Right lobe of liver (tissue), 6 donors: ENCODE measurements around the gene GPI. TPM values are rescaled to one million over a fixed set of nuclear protein-coding genes. Genes with fewer than 3 reads are reported as not detected.
A peak's percentile ranks its signal among the peaks of the same experiment; 100 is the strongest.
"Not testable (repeated sequence)": the region's sequence is repeated elsewhere in the genome, so short reads cannot be mapped to it uniquely, and the experiment has no call there.

Experiments
- ATAC-seq, 4 donors: fragments of 200-7000 bp; cut with Tn5 transposase; one replicate each; pipeline ENCODE4 v1.9.1; 2020; ENCODE audit warnings: mild to moderate bottlenecking in 4 of 4, moderate library complexity in 4 of 4
- DNase-seq, 3 donors: peaks; one replicate each; pipeline ENCODE4 v3.0.0-alpha.2; 2020
- H3K27ac ChIP-seq, 3 donors: fragments of 200-600 bp; one replicate each; pipeline ENCODE4 v1.8.0; 2022
- H3K27me3 ChIP-seq, 2 donors: fragments of 200-600 bp; one replicate each; pipeline ENCODE4 v1.8.0; 2022
- H3K36me3 ChIP-seq, 4 donors: fragments of 200-600 bp; sonication (generic) in 1 of 4; one replicate each; pipeline versions ENCODE4 v1.5.1 to v1.8.0; 2017 to 2022; ENCODE audit warnings: control low read depth in 1 of 4
- H3K4me1 ChIP-seq, 4 donors: fragments of 200-600 bp; sonication (generic) in 1 of 4; one replicate each; pipeline versions ENCODE4 v1.5.1 to v1.8.0; 2017 to 2022; ENCODE audit warnings: control low read depth in 1 of 4
- H3K4me3 ChIP-seq, 3 donors: fragments of 200-600 bp; one replicate each; pipeline ENCODE4 v1.8.0; 2022
- H3K9me3 ChIP-seq, 4 donors: fragments of 200-600 bp; sonication (generic) in 1 of 4; one replicate each; pipeline versions ENCODE4 v1.5.1 to v1.8.0; 2017 to 2022; ENCODE audit warnings: control low read depth in 1 of 4
- POLR2A ChIP-seq: fragments of 450-650 bp; IDR thresholded peaks from one replicate; pipeline ENCODE4 v1.6.1; 2017; ENCODE audit warnings: antibody characterized with exemption, mild to moderate bottlenecking
- WGBS: methylation state at CpG from one replicate; pipeline ENCODE4 v1.1.6; 2018; ENCODE audit warnings: low coverage, low lambda C conversion rate; ENCODE audit not compliant: insufficient coverage; ENCODE audit errors: missing lambda C conversion rate; 5-methylcytosine and 5-hydroxymethylcytosine counted together
- intact Hi-C, 2 donors: fragments of 100-400 bp; cut with DNase I; formaldehyde crosslinking; loops; one replicate each; pipeline versions ENCODE4 v1.11.2 to v1.14.1; 2022
- total RNA-seq, 6 experiments: library from RNA; depleted of rRNA in 2 of 6; stranded (reverse); fragments of >200 nt in 2 of 6; fragmentation: NEBNext Ultra II Directional in 3 of 6; extraction: Animal tissue kit (Norgen Biotek cat#: 25700) in 3 of 6; gene quantifications; one replicate each; pipeline versions ENCODE4 v1.1.0 to v1.2.4, GENCODE V29; 2016 to 2023
- TF ChIP-seq, protein P1 (sequence below), 4 donors: fragments of 200-600 bp in 3 of 4; fragments of 450-650 bp in 1 of 4; IDR thresholded peaks; one replicate each; pipeline versions ENCODE4 v1.5.1 to v1.8.0; 2016 to 2022; ENCODE audit warnings: antibody characterized with exemption in 4 of 4, mild to moderate bottlenecking in 2 of 4
- donor health status: DM: no; HTN: yes; CAD: no.
- donor health status: DM: no; HTN: no; CAD: no.
- donor health status: DM: no; HTN: no; CAD: no.
- donor health status: DM: no; HTN: yes; CAD: no.
- donor health status: DM: no; HTN: yes; CAD: no.

The GPI gene
- total RNA-seq, 6 experiments from 2014 or later = 163 to 364 (median 256) TPM

DNA sequence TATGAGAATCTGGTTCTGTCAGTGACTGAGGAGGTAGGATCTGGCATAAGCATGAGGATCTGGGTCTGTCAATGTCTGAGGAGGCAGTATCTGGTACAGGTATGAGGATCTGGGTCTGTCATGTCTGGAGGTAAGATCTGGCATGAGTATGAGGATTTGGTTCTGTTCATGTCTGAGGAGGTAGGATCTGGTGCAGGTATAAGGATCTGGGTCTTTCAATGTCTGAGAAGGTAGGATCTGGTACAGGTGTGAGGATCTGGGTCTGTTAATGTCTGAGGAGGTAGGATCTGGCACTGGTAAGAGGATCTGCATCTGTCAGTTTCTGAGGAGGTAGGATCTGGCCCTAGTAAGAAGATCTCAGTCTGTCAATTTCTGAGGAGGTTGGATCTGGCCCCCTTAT lies 26.8 kb downstream of the GPI start:
- TF ChIP-seq POLR2A = no peak
- TF ChIP-seq, protein P1, sequence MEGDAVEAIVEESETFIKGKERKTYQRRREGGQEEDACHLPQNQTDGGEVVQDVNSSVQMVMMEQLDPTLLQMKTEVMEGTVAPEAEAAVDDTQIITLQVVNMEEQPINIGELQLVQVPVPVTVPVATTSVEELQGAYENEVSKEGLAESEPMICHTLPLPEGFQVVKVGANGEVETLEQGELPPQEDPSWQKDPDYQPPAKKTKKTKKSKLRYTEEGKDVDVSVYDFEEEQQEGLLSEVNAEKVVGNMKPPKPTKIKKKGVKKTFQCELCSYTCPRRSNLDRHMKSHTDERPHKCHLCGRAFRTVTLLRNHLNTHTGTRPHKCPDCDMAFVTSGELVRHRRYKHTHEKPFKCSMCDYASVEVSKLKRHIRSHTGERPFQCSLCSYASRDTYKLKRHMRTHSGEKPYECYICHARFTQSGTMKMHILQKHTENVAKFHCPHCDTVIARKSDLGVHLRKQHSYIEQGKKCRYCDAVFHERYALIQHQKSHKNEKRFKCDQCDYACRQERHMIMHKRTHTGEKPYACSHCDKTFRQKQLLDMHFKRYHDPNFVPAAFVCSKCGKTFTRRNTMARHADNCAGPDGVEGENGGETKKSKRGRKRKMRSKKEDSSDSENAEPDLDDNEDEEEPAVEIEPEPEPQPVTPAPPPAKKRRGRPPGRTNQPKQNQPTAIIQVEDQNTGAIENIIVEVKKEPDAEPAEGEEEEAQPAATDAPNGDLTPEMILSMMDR (IDR thresholded peaks at IDR 0.05) = no peak
- Histone ChIP-seq H3K27me3 (no peaks in the 10 kb centered on the region), H3K9me3 (no peaks in the 10 kb centered on the region), H3K36me3 (peaks cover 0 to 75% (median 43%) of the 10 kb centered on the region in 4 donors), H3K4me1 (no peaks in the 10 kb centered on the region), H3K4me3 (no peak overlapping the region), H3K27ac (no peak overlapping the region)
- DNase-seq (no peak), ATAC-seq (peak in 2 of 4 donors; percentile 37 to 38)
- intact Hi-C loops = no loop called here

DNA sequence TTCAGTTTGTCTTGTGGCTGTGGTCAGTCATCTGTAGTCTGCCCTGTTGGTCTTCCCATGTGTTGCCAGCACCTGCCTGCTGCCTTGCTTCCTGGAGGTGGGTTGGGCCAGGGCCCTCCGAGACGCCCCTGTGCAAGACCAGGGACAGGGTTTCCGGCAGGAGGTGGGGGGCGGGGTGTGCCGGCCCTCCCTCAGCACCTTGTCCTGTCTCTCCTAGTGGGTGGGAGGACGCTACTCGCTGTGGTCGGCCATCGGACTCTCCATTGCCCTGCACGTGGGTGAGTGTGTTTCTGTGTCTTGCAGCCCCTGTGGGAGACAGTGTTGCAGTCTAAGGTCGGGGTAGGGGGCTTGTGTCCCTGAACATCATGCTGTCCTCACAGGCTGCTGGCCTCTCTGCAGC lies 28.0 kb downstream of the GPI start:
- peaks cover 0 to 75% (median 45%) of the 10 kb centered on the region in 4 donors for H3K36me3 ChIP-seq
- H3K27me3 ChIP-seq = no peaks in the 10 kb centered on the region
- no peak for TF ChIP-seq POLR2A
- TF ChIP-seq, protein P1 (IDR thresholded peaks at IDR 0.05) = no peak
- intact Hi-C loops = no loop called here
- H3K4me1 ChIP-seq = no peaks in the 10 kb centered on the region
- no peaks in the 10 kb centered on the region for H3K9me3 ChIP-seq
- no peak overlapping the region for H3K4me3 ChIP-seq
- WGBS = 100% methylated on average over 1 of the region's 11 CpGs
- ATAC-seq = peak in 3 of 4 donors; percentile 1 to 15 (median 10)
- no peak overlapping the region for H3K27ac ChIP-seq
- DNase-seq = no peak

DNA sequence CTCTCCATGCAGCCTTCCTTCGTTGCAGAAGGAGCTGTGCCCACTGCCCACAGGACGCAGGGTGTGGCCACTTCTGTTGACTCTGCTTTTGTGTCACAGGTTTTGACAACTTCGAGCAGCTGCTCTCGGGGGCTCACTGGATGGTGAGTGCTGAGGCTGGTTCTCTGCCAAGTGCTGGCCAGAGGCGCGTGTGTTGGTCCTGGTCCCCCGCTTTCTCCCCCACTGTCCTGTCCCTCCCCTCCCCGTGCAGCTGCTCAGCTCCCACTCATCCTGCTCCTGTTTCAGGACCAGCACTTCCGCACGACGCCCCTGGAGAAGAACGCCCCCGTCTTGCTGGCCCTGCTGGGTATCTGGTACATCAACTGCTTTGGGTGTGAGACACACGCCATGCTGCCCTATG lies 28.6 kb downstream of the GPI start:
- Histone ChIP-seq H3K36me3 (peaks cover 0 to 77% (median 43%) of the 10 kb centered on the region in 4 donors), H3K27ac (no peak overlapping the region), H3K4me1 (no peaks in the 10 kb centered on the region), H3K9me3 (no peaks in the 10 kb centered on the region), H3K27me3 (no peaks in the 10 kb centered on the region), H3K4me3 (no peak overlapping the region)
- ATAC-seq = no peak
- WGBS = 74% methylated on average over 3 of the region's 14 CpGs
- no peak for DNase-seq
- TF ChIP-seq, protein P1 (IDR thresholded peaks at IDR 0.05) = no peak
- intact Hi-C loops = no loop called here

GRCh38 chr19:34397853-34398252 lies 32.9 kb downstream of the GPI start:
- ATAC-seq (no peak), DNase-seq (no peak)
- Histone ChIP-seq H3K4me3 (no peak overlapping the region), H3K27ac (no peak overlapping the region), H3K4me1 (no peaks in the 10 kb centered on the region), H3K36me3 (peaks cover 5 to 66% (median 38%) of the 10 kb centered on the region in 4 donors), H3K27me3 (no peaks in the 10 kb centered on the region), H3K9me3 (no peaks in the 10 kb centered on the region)
- TF ChIP-seq POLR2A = no peak
- TF ChIP-seq, protein P1 (IDR thresholded peaks at IDR 0.05) = no peak
- 92% methylated on average over 1 of the region's 1 CpG for WGBS
- intact Hi-C loops = no loop called here

GRCh38 chr19:34399886-34400285 lies 34.9 kb downstream of the GPI start:
- ATAC-seq = no peak
- no peak for DNase-seq
- 73% methylated on average over 8 of the region's 9 CpGs for WGBS
- Histone ChIP-seq H3K9me3 (no peaks in the 10 kb centered on the region), H3K27ac (no peak overlapping the region), H3K36me3 (peaks cover 5 to 56% (median 27%) of the 10 kb centered on the region in 4 donors), H3K27me3 (no peaks in the 10 kb centered on the region), H3K4me1 (peaks cover 0 to 5% (median 0%) of the 10 kb centered on the region in 4 donors), H3K4me3 (no peak overlapping the region)
- intact Hi-C loops = no loop called here
- TF ChIP-seq, protein P1 (IDR thresholded peaks at IDR 0.05) = no peak
- no peak for TF ChIP-seq POLR2A

- H3K9me3 ChIP-seq, intact Hi-C loops, H3K27me3 ChIP-seq, H3K27ac ChIP-seq, ATAC-seq, DNase-seq, H3K4me1 ChIP-seq, H3K4me3 ChIP-seq: not testable (repeated sequence)
- 80% methylated on average over 5 of the region's 8 CpGs for WGBS
- H3K36me3 ChIP-seq = peaks cover 5 to 47% (median 27%) of the 10 kb centered on the region in 4 donors
Observed at GRCh38 chr19:34400844-34401243, 35.8 kb downstream of the GPI start.
